ENCODE data around the gene STAT5B. TPM values are rescaled to one million over a fixed set of nuclear protein-coding genes. Genes with fewer than 3 reads are reported as not detected.
A peak's percentile ranks its signal among the peaks of the same experiment; 100 is the strongest.

The STAT5B gene
- total and polyA plus RNA-seq, 2 of the 13 experiments (the other 11 are each of a cell fraction or from before 2014, with no cell fraction given), result 21.0 to 42.8 TPM

DNA sequence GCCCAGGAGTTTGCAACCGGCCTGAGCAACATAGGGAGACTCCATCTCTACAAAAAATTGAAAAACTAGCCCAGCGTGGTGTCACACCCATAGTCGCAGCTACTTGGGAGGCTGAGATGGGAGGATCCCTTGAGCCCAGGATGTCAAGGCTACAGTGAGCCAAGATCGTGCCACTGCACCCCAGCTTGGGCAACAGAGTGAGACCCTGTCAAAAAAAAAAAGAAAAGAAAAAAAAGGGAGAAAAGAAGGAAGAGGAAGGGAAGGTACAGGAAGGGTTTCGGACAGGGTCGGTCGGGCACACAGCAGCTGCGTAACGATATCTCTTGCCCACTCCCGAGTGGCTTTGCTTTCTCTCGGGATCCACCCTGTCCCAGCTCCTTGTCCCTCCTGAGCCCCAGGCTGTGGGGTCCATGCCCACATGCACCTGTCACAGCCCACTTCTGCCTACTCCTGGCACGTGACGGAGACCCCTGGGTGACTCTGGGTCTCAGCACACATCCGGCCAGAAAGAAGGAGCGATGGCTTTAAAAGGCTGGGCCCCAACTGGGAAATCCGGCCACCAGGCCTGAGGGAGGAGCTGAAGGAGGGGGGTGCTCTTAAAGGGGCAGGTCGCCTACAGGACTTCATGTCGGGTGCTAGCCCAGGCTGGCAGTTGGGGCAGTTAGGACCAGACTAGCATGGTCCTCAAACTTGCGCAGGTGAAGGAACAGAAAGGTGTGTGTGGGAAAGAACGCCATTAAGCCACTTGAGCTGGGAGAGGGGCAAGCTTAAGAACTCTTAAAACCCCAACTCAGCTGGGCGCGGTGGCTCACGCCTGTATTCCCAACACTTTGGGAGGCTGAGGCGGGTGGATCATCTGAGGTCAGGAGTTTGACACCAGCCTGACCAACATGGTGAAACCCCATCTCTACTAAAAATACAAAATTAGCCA is 82.0 kb downstream of the STAT5B start, which contains the start of gene GHDC (continued):
- TF ChIP-seq, protein P1, sequence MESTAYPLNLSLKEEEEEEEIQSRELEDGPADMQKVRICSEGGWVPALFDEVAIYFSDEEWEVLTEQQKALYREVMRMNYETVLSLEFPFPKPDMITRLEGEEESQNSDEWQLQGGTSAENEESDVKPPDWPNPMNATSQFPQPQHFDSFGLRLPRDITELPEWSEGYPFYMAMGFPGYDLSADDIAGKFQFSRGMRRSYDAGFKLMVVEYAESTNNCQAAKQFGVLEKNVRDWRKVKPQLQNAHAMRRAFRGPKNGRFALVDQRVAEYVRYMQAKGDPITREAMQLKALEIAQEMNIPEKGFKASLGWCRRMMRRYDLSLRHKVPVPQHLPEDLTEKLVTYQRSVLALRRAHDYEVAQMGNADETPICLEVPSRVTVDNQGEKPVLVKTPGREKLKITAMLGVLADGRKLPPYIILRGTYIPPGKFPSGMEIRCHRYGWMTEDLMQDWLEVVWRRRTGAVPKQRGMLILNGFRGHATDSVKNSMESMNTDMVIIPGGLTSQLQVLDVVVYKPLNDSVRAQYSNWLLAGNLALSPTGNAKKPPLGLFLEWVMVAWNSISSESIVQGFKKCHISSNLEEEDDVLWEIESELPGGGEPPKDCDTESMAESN (CRISPR knock-in tag; conservative IDR thresholded peaks at IDR 0.05), result peak; percentile 69
- TF ChIP-seq HOXA3 (CRISPR knock-in tag; IDR thresholded peaks at IDR 0.05), result peak; percentile 71
- TF ChIP-seq, protein P2, sequence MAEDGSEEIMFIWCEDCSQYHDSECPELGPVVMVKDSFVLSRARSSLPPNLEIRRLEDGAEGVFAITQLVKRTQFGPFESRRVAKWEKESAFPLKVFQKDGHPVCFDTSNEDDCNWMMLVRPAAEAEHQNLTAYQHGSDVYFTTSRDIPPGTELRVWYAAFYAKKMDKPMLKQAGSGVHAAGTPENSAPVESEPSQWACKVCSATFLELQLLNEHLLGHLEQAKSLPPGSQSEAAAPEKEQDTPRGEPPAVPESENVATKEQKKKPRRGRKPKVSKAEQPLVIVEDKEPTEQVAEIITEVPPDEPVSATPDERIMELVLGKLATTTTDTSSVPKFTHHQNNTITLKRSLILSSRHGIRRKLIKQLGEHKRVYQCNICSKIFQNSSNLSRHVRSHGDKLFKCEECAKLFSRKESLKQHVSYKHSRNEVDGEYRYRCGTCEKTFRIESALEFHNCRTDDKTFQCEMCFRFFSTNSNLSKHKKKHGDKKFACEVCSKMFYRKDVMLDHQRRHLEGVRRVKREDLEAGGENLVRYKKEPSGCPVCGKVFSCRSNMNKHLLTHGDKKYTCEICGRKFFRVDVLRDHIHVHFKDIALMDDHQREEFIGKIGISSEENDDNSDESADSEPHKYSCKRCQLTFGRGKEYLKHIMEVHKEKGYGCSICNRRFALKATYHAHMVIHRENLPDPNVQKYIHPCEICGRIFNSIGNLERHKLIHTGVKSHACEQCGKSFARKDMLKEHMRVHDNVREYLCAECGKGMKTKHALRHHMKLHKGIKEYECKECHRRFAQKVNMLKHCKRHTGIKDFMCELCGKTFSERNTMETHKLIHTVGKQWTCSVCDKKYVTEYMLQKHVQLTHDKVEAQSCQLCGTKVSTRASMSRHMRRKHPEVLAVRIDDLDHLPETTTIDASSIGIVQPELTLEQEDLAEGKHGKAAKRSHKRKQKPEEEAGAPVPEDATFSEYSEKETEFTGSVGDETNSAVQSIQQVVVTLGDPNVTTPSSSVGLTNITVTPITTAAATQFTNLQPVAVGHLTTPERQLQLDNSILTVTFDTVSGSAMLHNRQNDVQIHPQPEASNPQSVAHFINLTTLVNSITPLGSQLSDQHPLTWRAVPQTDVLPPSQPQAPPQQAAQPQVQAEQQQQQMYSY (CRISPR knock-in tag; IDR thresholded peaks at IDR 0.05), result no peak
- TF ChIP-seq, protein P3, sequence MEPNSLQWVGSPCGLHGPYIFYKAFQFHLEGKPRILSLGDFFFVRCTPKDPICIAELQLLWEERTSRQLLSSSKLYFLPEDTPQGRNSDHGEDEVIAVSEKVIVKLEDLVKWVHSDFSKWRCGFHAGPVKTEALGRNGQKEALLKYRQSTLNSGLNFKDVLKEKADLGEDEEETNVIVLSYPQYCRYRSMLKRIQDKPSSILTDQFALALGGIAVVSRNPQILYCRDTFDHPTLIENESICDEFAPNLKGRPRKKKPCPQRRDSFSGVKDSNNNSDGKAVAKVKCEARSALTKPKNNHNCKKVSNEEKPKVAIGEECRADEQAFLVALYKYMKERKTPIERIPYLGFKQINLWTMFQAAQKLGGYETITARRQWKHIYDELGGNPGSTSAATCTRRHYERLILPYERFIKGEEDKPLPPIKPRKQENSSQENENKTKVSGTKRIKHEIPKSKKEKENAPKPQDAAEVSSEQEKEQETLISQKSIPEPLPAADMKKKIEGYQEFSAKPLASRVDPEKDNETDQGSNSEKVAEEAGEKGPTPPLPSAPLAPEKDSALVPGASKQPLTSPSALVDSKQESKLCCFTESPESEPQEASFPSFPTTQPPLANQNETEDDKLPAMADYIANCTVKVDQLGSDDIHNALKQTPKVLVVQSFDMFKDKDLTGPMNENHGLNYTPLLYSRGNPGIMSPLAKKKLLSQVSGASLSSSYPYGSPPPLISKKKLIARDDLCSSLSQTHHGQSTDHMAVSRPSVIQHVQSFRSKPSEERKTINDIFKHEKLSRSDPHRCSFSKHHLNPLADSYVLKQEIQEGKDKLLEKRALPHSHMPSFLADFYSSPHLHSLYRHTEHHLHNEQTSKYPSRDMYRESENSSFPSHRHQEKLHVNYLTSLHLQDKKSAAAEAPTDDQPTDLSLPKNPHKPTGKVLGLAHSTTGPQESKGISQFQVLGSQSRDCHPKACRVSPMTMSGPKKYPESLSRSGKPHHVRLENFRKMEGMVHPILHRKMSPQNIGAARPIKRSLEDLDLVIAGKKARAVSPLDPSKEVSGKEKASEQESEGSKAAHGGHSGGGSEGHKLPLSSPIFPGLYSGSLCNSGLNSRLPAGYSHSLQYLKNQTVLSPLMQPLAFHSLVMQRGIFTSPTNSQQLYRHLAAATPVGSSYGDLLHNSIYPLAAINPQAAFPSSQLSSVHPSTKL (CRISPR knock-in tag; IDR thresholded peaks at IDR 0.05), result peak; percentile 45
- TF ChIP-seq TCF12 (IDR thresholded peaks at IDR 0.05), result no peak
- peak; percentile 71 for TF ChIP-seq TCF12 (CRISPR knock-in tag; IDR thresholded peaks at IDR 0.05)
- TF ChIP-seq ZNF121 (CRISPR knock-in tag; IDR thresholded peaks at IDR 0.05), result peak; percentile 95
- peak; percentile 57 for TF ChIP-seq RXRA (CRISPR knock-in tag; IDR thresholded peaks at IDR 0.05)
- TF ChIP-seq CEBPG (CRISPR knock-in tag; IDR thresholded peaks at IDR 0.05), result no peak
- TF ChIP-seq, protein P4, sequence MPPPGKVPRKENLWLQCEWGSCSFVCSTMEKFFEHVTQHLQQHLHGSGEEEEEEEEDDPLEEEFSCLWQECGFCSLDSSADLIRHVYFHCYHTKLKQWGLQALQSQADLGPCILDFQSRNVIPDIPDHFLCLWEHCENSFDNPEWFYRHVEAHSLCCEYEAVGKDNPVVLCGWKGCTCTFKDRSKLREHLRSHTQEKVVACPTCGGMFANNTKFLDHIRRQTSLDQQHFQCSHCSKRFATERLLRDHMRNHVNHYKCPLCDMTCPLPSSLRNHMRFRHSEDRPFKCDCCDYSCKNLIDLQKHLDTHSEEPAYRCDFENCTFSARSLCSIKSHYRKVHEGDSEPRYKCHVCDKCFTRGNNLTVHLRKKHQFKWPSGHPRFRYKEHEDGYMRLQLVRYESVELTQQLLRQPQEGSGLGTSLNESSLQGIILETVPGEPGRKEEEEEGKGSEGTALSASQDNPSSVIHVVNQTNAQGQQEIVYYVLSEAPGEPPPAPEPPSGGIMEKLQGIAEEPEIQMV (CRISPR knock-in tag; IDR thresholded peaks at IDR 0.05; ENCODE audit: low read depth), result 0 out of 2 replicates have a peak, but pooled peaks have one; percentile 49
- 0 out of 2 replicates have a peak, but pooled peaks have one; percentile 38 for TF ChIP-seq ZFYVE20 (CRISPR knock-in tag; IDR thresholded peaks at IDR 0.05; ENCODE audit: borderline replicate concordance, low read depth)
- TF ChIP-seq ZFP36L1 (CRISPR knock-in tag; IDR thresholded peaks at IDR 0.05), result 0 out of 2 replicates have a peak, but pooled peaks have one; percentile 34
- TF ChIP-seq, protein P5, sequence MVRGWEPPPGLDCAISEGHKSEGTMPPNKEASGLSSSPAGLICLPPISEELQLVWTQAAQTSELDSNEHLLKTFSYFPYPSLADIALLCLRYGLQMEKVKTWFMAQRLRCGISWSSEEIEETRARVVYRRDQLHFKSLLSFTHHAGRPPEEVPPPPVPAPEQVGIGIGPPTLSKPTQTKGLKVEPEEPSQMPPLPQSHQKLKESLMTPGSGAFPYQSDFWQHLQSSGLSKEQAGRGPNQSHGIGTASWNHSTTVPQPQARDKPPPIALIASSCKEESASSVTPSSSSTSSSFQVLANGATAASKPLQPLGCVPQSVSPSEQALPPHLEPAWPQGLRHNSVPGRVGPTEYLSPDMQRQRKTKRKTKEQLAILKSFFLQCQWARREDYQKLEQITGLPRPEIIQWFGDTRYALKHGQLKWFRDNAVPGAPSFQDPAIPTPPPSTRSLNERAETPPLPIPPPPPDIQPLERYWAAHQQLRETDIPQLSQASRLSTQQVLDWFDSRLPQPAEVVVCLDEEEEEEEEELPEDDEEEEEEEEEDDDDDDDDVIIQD (CRISPR knock-in tag; IDR thresholded peaks at IDR 0.05; ENCODE audit: low read depth), result peak; percentile 48; the same call in 1 of the 2 replicates
- peak; percentile 33; the same call in 1 of the 2 replicates for TF ChIP-seq HES4 (CRISPR knock-in tag; IDR thresholded peaks at IDR 0.05; ENCODE audit: borderline replicate concordance)
- peak; percentile 83; the same call in 1 of the 2 replicates for TF ChIP-seq MEF2D (CRISPR knock-in tag; IDR thresholded peaks at IDR 0.05)
